ENCODE results near the gene INTS13. TPM values are rescaled to one million over a fixed set of nuclear protein-coding genes. Genes with fewer than 3 reads are reported as not detected.

The INTS13 gene
- total and polyA plus RNA-seq, 2 of the 8 experiments (the other 6 are each of a cell fraction or from before 2014, with no cell fraction given) = 20.5 to 58.2 TPM

GRCh38 chr12:26869104-26869494 is 68.7 kb downstream of the INTS13 start:
- no peak overlapping the region for H3K23ac ChIP-seq (ENCODE audit: insufficient read length)
- DNase-seq (ENCODE audit: low read depth in 1 of 2, low spot score in 2 of 2) = no peak
- no peak overlapping the region for H2AFZ ChIP-seq (ENCODE audit: low read length)
- no peaks in the 10 kb centered on the region for H3K79me1 ChIP-seq (ENCODE audit: low read depth, low read length)
- H4K20me1 ChIP-seq (replicated peaks in 1 of 2; ENCODE audit: control insufficient read depth in 1 of 2, insufficient read depth in 2 of 2, low read length in 2 of 2) = no peaks in the 10 kb centered on the region
- no peak overlapping the region for H2AK5ac ChIP-seq (ENCODE audit: low read depth, low read length)
- H3K4ac ChIP-seq (replicated peaks; ENCODE audit: insufficient read length, low read depth, low read length) = no peak overlapping the region
- no peak overlapping the region for H4K91ac ChIP-seq (replicated peaks; ENCODE audit: insufficient read length, low read length)
- no peaks in the 10 kb centered on the region for H3K36me3 ChIP-seq (ENCODE audit: control insufficient read depth in 2 of 4, insufficient read depth in 4 of 4, low read length in 3 of 4)
- no peak overlapping the region for H3K9ac ChIP-seq (replicated peaks in 1 of 4; ENCODE audit: extremely low read depth in 1 of 4, low read depth in 3 of 4, low read length in 3 of 4)
- H3K27ac ChIP-seq (ENCODE audit: low read depth, low read length) = no peak overlapping the region
- FAIRE-seq = no peak
- no peaks in the 10 kb centered on the region for H3K79me2 ChIP-seq (ENCODE audit: control insufficient read depth in 1 of 2, insufficient read depth in 2 of 2, low read length in 2 of 2)
- 0 out of 7 replicates have a peak, but pooled peaks cover 0 to 2% (median 0%) of the 10 kb centered on the region in 4 experiments for H3K27me3 ChIP-seq (replicated peaks in 1 of 4; ENCODE audit: control insufficient read depth in 3 of 4, extremely low read depth in 1 of 4, insufficient read depth in 3 of 4, low read length in 3 of 4)
- no peak overlapping the region for H4K5ac ChIP-seq (ENCODE audit: insufficient read length, low read depth, low read length)
- no peak overlapping the region for H2BK120ac ChIP-seq (replicated peaks; ENCODE audit: low read depth, low read length)
- ChIA-PET CTCF (ENCODE audit: partially characterized antibody) (interaction anchor here (0.6 to 10.2 kb wide), 6 partner anchors 8 to 1349 kb away, joined by 4 to 96 read pairs (median 6); no protein-coding TSS in a partner anchor), POLR2A (ENCODE audit: partially characterized antibody) (interaction anchor here (0.9 to 1.0 kb wide), 2 partner anchors 9 to 11 kb away, joined by 3 to 4 read pairs; no protein-coding TSS in a partner anchor)
- 87% methylated on average over 6 of the region's 6 CpGs; no CpG with 5 or more reads in 1 of the 2 experiments for WGBS, 2 experiments (ENCODE audit: extremely low coverage in 1 of 2, insufficient coverage in 1 of 2, insufficient read length in 1 of 2, insufficient replicate concordance in 2 of 2, low coverage in 1 of 2, low lambda C conversion rate in 2 of 2, missing lambda C conversion rate in 1 of 2)
- no peak overlapping the region for H2BK15ac ChIP-seq (ENCODE audit: low read length)
- H2BK5ac ChIP-seq (ENCODE audit: low read depth, low read length) = no peak overlapping the region
- no peaks in the 10 kb centered on the region for H3K9me3 ChIP-seq (ENCODE audit: insufficient read depth in 2 of 2, low read depth in 1 of 2, low read length in 1 of 2)
- TF ChIP-seq TAF7 (optimal IDR thresholded peaks at IDR 0.05; ENCODE audit: borderline replicate concordance, low read depth, low read length) = no peak
- H3K18ac ChIP-seq (ENCODE audit: extremely low read depth, low read length) = no peak overlapping the region
- H2BK20ac ChIP-seq (ENCODE audit: low read length) = no peak overlapping the region
- H4K8ac ChIP-seq (ENCODE audit: extremely low read depth, insufficient read depth, low read length) = no peak overlapping the region
- H3K23me2 ChIP-seq (ENCODE audit: low read depth, low read length) = no peaks in the 10 kb centered on the region
- H2BK12ac ChIP-seq (ENCODE audit: low read depth, low read length) = no peak overlapping the region
- no peaks in the 10 kb centered on the region for H3K4me1 ChIP-seq (replicated peaks in 1 of 4; ENCODE audit: control insufficient read depth in 3 of 4, insufficient read depth in 4 of 4, low read length in 3 of 4)
- no peak overlapping the region for H3K56ac ChIP-seq (replicated peaks; ENCODE audit: insufficient read length, low read depth, low read length)
- H3K14ac ChIP-seq (ENCODE audit: insufficient read length) = no peak overlapping the region
- no peak overlapping the region for H3K4me2 ChIP-seq (ENCODE audit: insufficient read depth in 1 of 2, low read depth in 2 of 2, low read length in 2 of 2)
- H3K4me3 ChIP-seq (ENCODE audit: extremely low read depth in 1 of 4, insufficient read depth in 2 of 4, low read depth in 3 of 4, low read length in 4 of 4) = no peak overlapping the region
